HCT116 (cell line): ENCODE data around the gene MTFR1L.

ENCODE experiments used
- CEBPB ChIP-seq: IDR thresholded peaks from 2 replicates; pipeline ENCODE4 v1.6.1; 2012; ENCODE audit warnings: low read depth
- CTCF ChIP-seq, 3 experiments: fragments of 200-600 bp in 1 of 3; sonication (generic) in 1 of 3; IDR thresholded peaks in 2 of 3; conservative IDR thresholded peaks in 1 of 3; 2 replicates each; pipeline ENCODE4 v1.5.1; 2012 to 2017; ENCODE audit warnings: low read depth in 2 of 3, low read length in 2 of 3, antibody characterized with exemption in 1 of 3, borderline replicate concordance in 1 of 3, control low read depth in 1 of 3, mild to moderate bottlenecking in 1 of 3, mixed read lengths in 1 of 3, mixed run types in 1 of 3, moderate library complexity in 1 of 3; ENCODE audit not compliant: insufficient read depth in 1 of 3
- EGR1 ChIP-seq: IDR thresholded peaks from 2 replicates; pipeline ENCODE4 v1.6.1; 2012; ENCODE audit warnings: low read depth
- EZH2 ChIP-seq: fragments of 200-600 bp; sonication (generic); IDR thresholded peaks from 2 replicates; pipeline ENCODE4 v1.6.1; 2017; ENCODE audit warnings: antibody characterized with exemption, mixed run types
- EZH2phosphoT487 ChIP-seq: fragments of 200-600 bp; IDR thresholded peaks from 2 replicates; pipeline ENCODE4 v1.6.1; 2018; ENCODE audit warnings: antibody characterized with exemption, borderline replicate concordance
- JUND ChIP-seq: IDR thresholded peaks from 2 replicates; pipeline ENCODE4 v1.6.1; 2012
- POLR2A ChIP-seq: IDR thresholded peaks from 2 replicates; pipeline ENCODE4 v1.7.0; 2011; ENCODE audit warnings: borderline replicate concordance; ENCODE audit not compliant: insufficient read depth, insufficient read length; ENCODE audit errors: extremely low read depth
- REST ChIP-seq: IDR thresholded peaks from 2 replicates; pipeline ENCODE4 v1.6.1; 2012; ENCODE audit warnings: low read depth
- SIN3A ChIP-seq: IDR thresholded peaks from 2 replicates; pipeline ENCODE4 v1.6.1; 2012; ENCODE audit warnings: low read depth

- no peak for TF ChIP-seq CEBPB
- no peak for TF ChIP-seq CTCF (IDR thresholded peaks at IDR 0.05 in 2 of 3, conservative IDR thresholded peaks at IDR 0.05 in 1 of 3; ENCODE audit: borderline replicate concordance in 1 of 3, insufficient read depth in 1 of 3, low read depth in 2 of 3, low read length in 2 of 3)
- no peak for TF ChIP-seq SIN3A
- TF ChIP-seq EGR1: no peak
- TF ChIP-seq REST: no peak
- TF ChIP-seq EZH2phosphoT487: no peak
- TF ChIP-seq JUND: no peak
- no peak for TF ChIP-seq EZH2
- no peak for TF ChIP-seq POLR2A
Observed at GRCh38 chr1:25785333-25786067, 34.3 kb upstream of the MTFR1L start.
